Karpas-422 (cell line): ENCODE data around the gene NR1H4. TPM values are rescaled to one million over a fixed set of nuclear protein-coding genes. Genes with fewer than 3 reads are reported as not detected.

ENCODE experiments used
- DNase-seq: peaks from one replicate; pipeline ENCODE4 v3.0.0-alpha.2; 2015
- H2AFZ ChIP-seq: fragments of 200-600 bp; sonication (generic); 2 replicates; pipeline ENCODE4 v1.6.1; 2014; ENCODE audit warnings: antibody characterized with exemption, low read length, mixed read lengths
- H3K27ac ChIP-seq: fragments of 200-600 bp; sonication (generic); 2 replicates; pipeline ENCODE4 v1.5.1; 2014; ENCODE audit warnings: mild to moderate bottlenecking, low read length, moderate library complexity
- H3K27me3 ChIP-seq: fragments of 200-600 bp; sonication (generic); 2 replicates; pipeline ENCODE4 v1.6.1; 2014; ENCODE audit warnings: low read length, mixed read lengths
- H3K36me3 ChIP-seq: fragments of 200-600 bp; sonication (generic); 2 replicates; pipeline ENCODE4 v1.6.1; 2014; ENCODE audit warnings: low read length, mixed read lengths; ENCODE audit not compliant: insufficient read depth
- H3K4me1 ChIP-seq: fragments of 200-600 bp; sonication (generic); 2 replicates; pipeline ENCODE4 v1.6.1; 2014; ENCODE audit warnings: mild to moderate bottlenecking, low read length, mixed read lengths
- H3K4me2 ChIP-seq: fragments of 200-600 bp; sonication (generic); 2 replicates; pipeline ENCODE4 v1.6.1; 2014; ENCODE audit warnings: low read length, low read depth, mild to moderate bottlenecking; ENCODE audit not compliant: poor library complexity, severe bottlenecking
- H3K4me3 ChIP-seq: fragments of 200-600 bp; sonication (generic); 2 replicates; pipeline ENCODE4 v1.5.1; 2014; ENCODE audit warnings: mild to moderate bottlenecking, antibody characterized with exemption, low read length, mixed read lengths
- H3K79me2 ChIP-seq: fragments of 200-600 bp; sonication (generic); 2 replicates; pipeline ENCODE4 v1.6.1; 2014; ENCODE audit warnings: mild to moderate bottlenecking, low read length, mixed read lengths
- H3K9ac ChIP-seq: fragments of 200-600 bp; sonication (generic); 2 replicates; pipeline ENCODE4 v1.6.0; 2014; ENCODE audit warnings: low read length
- H3K9me2 ChIP-seq: fragments of 200-600 bp; sonication (generic), shearing (Covaris generic); replicated peaks from 2 replicates; pipeline ENCODE4 v1.6.0; 2014; ENCODE audit warnings: mild to moderate bottlenecking, low read length, moderate library complexity; ENCODE audit not compliant: insufficient read depth
- H3K9me3 ChIP-seq: fragments of 300-700, 200-600 bp; sonication (generic); 2 replicates; pipeline ENCODE4 v1.6.1; 2014; ENCODE audit warnings: low read length, mixed read lengths
- H4K20me1 ChIP-seq: fragments of 200-600 bp; sonication (generic); 2 replicates; pipeline ENCODE4 v1.6.1; 2014; ENCODE audit warnings: mild to moderate bottlenecking, antibody characterized with exemption, low read length, low read depth; ENCODE audit not compliant: insufficient read depth
- total RNA-seq: library from RNA; depleted of rRNA; stranded (reverse); fragments of >200 nt; shearing (Covaris generic); gene quantifications from 2 replicates; pipeline ENCODE4 v1.2.3, GENCODE V29; 2014; ENCODE audit warnings: low replicate concordance

Gene NR1H4
- total RNA-seq, 1 experiment from 2014 or later: not detected

GRCh38 chr12:100474617-100475016 is 951 bp downstream of the NR1H4 start:
- no peaks in the 10 kb centered on the region for H4K20me1 ChIP-seq
- no peaks in the 10 kb centered on the region for H3K9me2 ChIP-seq
- H3K4me3 ChIP-seq: no peak overlapping the region
- H3K79me2 ChIP-seq: no peaks in the 10 kb centered on the region
- 0 out of 2 replicates have a peak, but pooled peaks cover 3% of the 10 kb centered on the region for H3K27me3 ChIP-seq
- no peak for DNase-seq
- no peaks in the 10 kb centered on the region for H3K36me3 ChIP-seq
- H3K9me3 ChIP-seq: no peaks in the 10 kb centered on the region
- no peak overlapping the region for H3K4me2 ChIP-seq
- no peak overlapping the region for H3K9ac ChIP-seq
- H2AFZ ChIP-seq: no peak overlapping the region
- no peaks in the 10 kb centered on the region for H3K4me1 ChIP-seq
- no peak overlapping the region for H3K27ac ChIP-seq

GRCh38 chr12:100476013-100476751 is 2.5 kb downstream of the NR1H4 start:
- Histone ChIP-seq H3K9me3 (no peaks in the 10 kb centered on the region), H3K9me2 (no peaks in the 10 kb centered on the region), H3K4me3 (no peak overlapping the region), H4K20me1 (no peaks in the 10 kb centered on the region), H3K27me3 (0 out of 2 replicates have a peak, but pooled peaks cover 4% of the 10 kb centered on the region), H3K4me1 (no peaks in the 10 kb centered on the region), H2AFZ (no peak overlapping the region), H3K9ac (no peak overlapping the region), H3K27ac (no peak overlapping the region), H3K4me2 (no peak overlapping the region), H3K79me2 (no peaks in the 10 kb centered on the region), H3K36me3 (no peaks in the 10 kb centered on the region)
- no peak for DNase-seq

GRCh38 chr12:100481021-100481420 is 7.4 kb downstream of the NR1H4 start:
- H3K79me2 ChIP-seq: no peaks in the 10 kb centered on the region
- no peaks in the 10 kb centered on the region for H4K20me1 ChIP-seq
- no peak overlapping the region for H3K4me3 ChIP-seq
- no peak overlapping the region for H3K27ac ChIP-seq
- H3K9me2 ChIP-seq: no peaks in the 10 kb centered on the region
- H2AFZ ChIP-seq: no peak overlapping the region
- H3K4me1 ChIP-seq: no peaks in the 10 kb centered on the region
- no peaks in the 10 kb centered on the region for H3K9me3 ChIP-seq
- H3K4me2 ChIP-seq: no peak overlapping the region
- no peaks in the 10 kb centered on the region for H3K36me3 ChIP-seq
- no peak overlapping the region for H3K9ac ChIP-seq
- H3K27me3 ChIP-seq: 0 out of 2 replicates have a peak, but pooled peaks cover 4% of the 10 kb centered on the region
- no peak for DNase-seq

- peaks cover 6% of the 10 kb centered on the region for H3K4me1 ChIP-seq
- H3K79me2 ChIP-seq: no peaks in the 10 kb centered on the region
- H3K9ac ChIP-seq: no peak overlapping the region
- no peak overlapping the region for H2AFZ ChIP-seq
- 0 out of 2 replicates have a peak, but pooled peaks cover 4% of the 10 kb centered on the region for H3K27me3 ChIP-seq
- H3K36me3 ChIP-seq: no peaks in the 10 kb centered on the region
- DNase-seq: no peak
- no peaks in the 10 kb centered on the region for H3K9me3 ChIP-seq
- H4K20me1 ChIP-seq: no peaks in the 10 kb centered on the region
- H3K4me2 ChIP-seq: no peak overlapping the region
- no peaks in the 10 kb centered on the region for H3K9me2 ChIP-seq
- no peak overlapping the region for H3K27ac ChIP-seq
- no peak overlapping the region for H3K4me3 ChIP-seq
Observed at GRCh38 chr12:100484183-100484886, 10.7 kb downstream of the NR1H4 start.

GRCh38 chr12:100484891-100485471 is 11.3 kb downstream of the NR1H4 start:
- H3K79me2 ChIP-seq: no peaks in the 10 kb centered on the region
- no peaks in the 10 kb centered on the region for H3K9me3 ChIP-seq
- H3K9me2 ChIP-seq: no peaks in the 10 kb centered on the region
- H3K4me1 ChIP-seq: peaks cover 6% of the 10 kb centered on the region
- no peaks in the 10 kb centered on the region for H3K36me3 ChIP-seq
- no peaks in the 10 kb centered on the region for H4K20me1 ChIP-seq
- H3K4me2 ChIP-seq: no peak overlapping the region
- H3K27ac ChIP-seq: no peak overlapping the region
- H3K4me3 ChIP-seq: no peak overlapping the region
- H3K27me3 ChIP-seq: no peaks in the 10 kb centered on the region
- DNase-seq: no peak
- H3K9ac ChIP-seq: no peak overlapping the region
- no peak overlapping the region for H2AFZ ChIP-seq

DNA sequence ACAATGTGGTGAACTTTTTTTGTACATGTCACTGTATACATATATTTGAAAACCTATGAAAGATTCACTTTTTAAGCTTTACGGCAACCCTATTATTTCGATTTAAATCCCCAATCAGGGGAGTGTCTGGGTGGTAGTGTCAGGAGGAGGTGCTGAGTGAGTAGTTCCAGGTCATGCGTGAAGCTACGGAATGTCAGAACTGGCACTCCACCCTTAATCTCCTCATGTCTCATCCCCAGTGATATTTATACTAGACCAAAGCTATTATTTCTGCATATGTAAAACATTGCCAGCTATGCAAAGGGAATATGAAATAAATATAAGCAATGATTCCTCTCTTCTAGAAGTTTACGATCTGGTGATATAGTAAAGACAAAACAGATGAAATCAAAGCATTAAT is 12.3 kb downstream of the NR1H4 start:
- H3K9me2 ChIP-seq: no peaks in the 10 kb centered on the region
- no peak overlapping the region for H3K4me3 ChIP-seq
- H2AFZ ChIP-seq: no peak overlapping the region
- H3K9me3 ChIP-seq: no peaks in the 10 kb centered on the region
- no peak overlapping the region for H3K4me2 ChIP-seq
- H3K27me3 ChIP-seq: no peaks in the 10 kb centered on the region
- peaks cover 6% of the 10 kb centered on the region for H3K4me1 ChIP-seq
- no peaks in the 10 kb centered on the region for H3K36me3 ChIP-seq
- no peak overlapping the region for H3K27ac ChIP-seq
- no peak for DNase-seq
- H4K20me1 ChIP-seq: no peaks in the 10 kb centered on the region
- no peaks in the 10 kb centered on the region for H3K79me2 ChIP-seq
- no peak overlapping the region for H3K9ac ChIP-seq

GRCh38 chr12:100489251-100489820 is 15.7 kb downstream of the NR1H4 start:
- Histone ChIP-seq H3K36me3 (no peaks in the 10 kb centered on the region), H2AFZ (no peak overlapping the region), H3K4me3 (no peak overlapping the region), H3K4me2 (no peak overlapping the region), H3K27ac (no peak overlapping the region), H3K27me3 (no peaks in the 10 kb centered on the region), H3K79me2 (no peaks in the 10 kb centered on the region), H3K9me3 (no peaks in the 10 kb centered on the region), H3K9me2 (no peaks in the 10 kb centered on the region), H4K20me1 (no peaks in the 10 kb centered on the region), H3K9ac (no peak overlapping the region), H3K4me1 (peaks cover 6% of the 10 kb centered on the region)
- DNase-seq: no peak

- Histone ChIP-seq H4K20me1 (no peaks in the 10 kb centered on the region), H3K9ac (no peak overlapping the region), H2AFZ (no peak overlapping the region), H3K27ac (no peak overlapping the region), H3K4me1 (peaks cover 6% of the 10 kb centered on the region), H3K4me2 (no peak overlapping the region), H3K79me2 (no peaks in the 10 kb centered on the region), H3K36me3 (no peaks in the 10 kb centered on the region), H3K4me3 (no peak overlapping the region), H3K9me2 (no peaks in the 10 kb centered on the region), H3K27me3 (no peaks in the 10 kb centered on the region), H3K9me3 (no peaks in the 10 kb centered on the region)
- DNase-seq: no peak
Observed at GRCh38 chr12:100490056-100490455, 16.4 kb downstream of the NR1H4 start.
